OCI-LY3 (cell line): ENCODE measurements around the gene ZNF839.

ENCODE experiments used
- H2AFZ ChIP-seq: fragments of 200-600, 300-600 bp; shearing (Covaris generic); 2 replicates; pipeline ENCODE4 v1.6.0; 2014; ENCODE audit warnings: antibody characterized with exemption, low read depth, low read length
- H3K27ac ChIP-seq: fragments of 200-600, 300-600 bp; sonication (generic); 2 replicates; pipeline ENCODE4 v1.5.1; 2014; ENCODE audit warnings: mild to moderate bottlenecking, low read length, moderate library complexity, mixed read lengths
- H3K27me3 ChIP-seq: fragments of 200-600, 300-600 bp; sonication (generic); 2 replicates; pipeline ENCODE4 v1.6.1; 2014; ENCODE audit warnings: low read depth, low read length, mixed read lengths
- H3K36me3 ChIP-seq: fragments of 200-600, 300-600 bp; sonication (generic); replicated peaks from 2 replicates; pipeline ENCODE3; 2014; ENCODE audit warnings: low read depth, low read length, mixed read lengths
- H3K4me1 ChIP-seq: fragments of 300-600, 200-600 bp; sonication (generic); 2 replicates; pipeline ENCODE4 v1.6.1; 2014; ENCODE audit warnings: low read length, mixed read lengths
- H3K4me2 ChIP-seq: fragments of 200-600, 300-600 bp; sonication (generic); 2 replicates; pipeline ENCODE4 v1.6.1; 2014; ENCODE audit warnings: low read length, mixed read lengths
- H3K4me3 ChIP-seq: fragments of 300-600, 200-600 bp; sonication (generic); 2 replicates; pipeline ENCODE4 v1.5.1; 2014; ENCODE audit warnings: antibody characterized with exemption, mild to moderate bottlenecking, low read length, moderate library complexity
- H3K79me2 ChIP-seq: fragments of 300-600, 200-600 bp; shearing (Covaris generic); 2 replicates; pipeline ENCODE4 v1.6.1; 2014; ENCODE audit warnings: mild to moderate bottlenecking, low read length, mixed read lengths
- H3K9ac ChIP-seq: fragments of 300-600, 200-600 bp; shearing (Covaris generic); 2 replicates; pipeline ENCODE4 v1.6.0; 2014; ENCODE audit warnings: mild to moderate bottlenecking, low read length, moderate library complexity
- H3K9me3 ChIP-seq: fragments of 200-600, 300-600 bp; shearing (Covaris generic); 2 replicates; pipeline ENCODE4 v1.6.1; 2014; ENCODE audit warnings: low read length, mixed read lengths; ENCODE audit not compliant: insufficient read depth
- H4K20me1 ChIP-seq: fragments of 200-600, 300-600 bp; sonication (generic); 2 replicates; pipeline ENCODE4 v1.6.1; 2016; ENCODE audit warnings: low read length, mixed read lengths; ENCODE audit not compliant: insufficient read depth
- EZH2phosphoT487 ChIP-seq: fragments of 200-600 bp; shearing (Covaris generic); IDR thresholded peaks from 2 replicates; pipeline ENCODE4 v1.6.1; 2018; ENCODE audit warnings: antibody characterized with exemption, mixed run types, low read depth
- TF ChIP-seq, protein P1 (sequence below): fragments of 200-600, 300-600 bp; sonication (generic); IDR thresholded peaks from 2 replicates; pipeline ENCODE4 v1.5.1; 2014; ENCODE audit warnings: antibody characterized with exemption, low read length, low read depth

Gene ZNF839

DNA sequence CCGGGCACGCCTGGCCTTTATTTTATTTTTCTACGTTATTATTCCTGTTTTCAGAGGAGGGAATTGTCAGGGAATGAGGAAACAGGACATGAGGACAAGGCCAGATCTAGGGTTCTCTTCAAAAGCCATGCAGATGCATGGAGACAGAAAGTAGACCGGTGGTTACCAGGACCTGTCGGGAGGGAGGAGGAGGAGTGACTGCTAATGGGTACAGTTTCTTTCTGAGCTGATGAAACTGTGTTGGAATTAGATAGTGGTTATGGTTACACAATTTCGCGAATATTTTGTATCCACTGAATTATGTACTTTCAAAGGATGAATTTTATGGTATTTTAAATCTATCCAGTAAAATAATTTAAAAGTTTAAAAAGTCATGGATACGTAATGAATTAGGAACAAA is 11.3 kb downstream of the ZNF839 start:
- Histone ChIP-seq H3K36me3 (peaks cover 3% of the 10 kb centered on the region), H3K4me2 (no peak overlapping the region), H3K4me1 (peaks cover 6% of the 10 kb centered on the region; the same call in 1 of the 2 replicates), H3K27me3 (no peaks in the 10 kb centered on the region), H3K9me3 (no peaks in the 10 kb centered on the region), H2AFZ (no peak overlapping the region), H3K27ac (no peak overlapping the region), H3K79me2 (no peaks in the 10 kb centered on the region), H3K4me3 (no peak overlapping the region), H4K20me1 (no peaks in the 10 kb centered on the region), H3K9ac (no peak overlapping the region)
- no peak for TF ChIP-seq EZH2phosphoT487
- TF ChIP-seq, protein P1, sequence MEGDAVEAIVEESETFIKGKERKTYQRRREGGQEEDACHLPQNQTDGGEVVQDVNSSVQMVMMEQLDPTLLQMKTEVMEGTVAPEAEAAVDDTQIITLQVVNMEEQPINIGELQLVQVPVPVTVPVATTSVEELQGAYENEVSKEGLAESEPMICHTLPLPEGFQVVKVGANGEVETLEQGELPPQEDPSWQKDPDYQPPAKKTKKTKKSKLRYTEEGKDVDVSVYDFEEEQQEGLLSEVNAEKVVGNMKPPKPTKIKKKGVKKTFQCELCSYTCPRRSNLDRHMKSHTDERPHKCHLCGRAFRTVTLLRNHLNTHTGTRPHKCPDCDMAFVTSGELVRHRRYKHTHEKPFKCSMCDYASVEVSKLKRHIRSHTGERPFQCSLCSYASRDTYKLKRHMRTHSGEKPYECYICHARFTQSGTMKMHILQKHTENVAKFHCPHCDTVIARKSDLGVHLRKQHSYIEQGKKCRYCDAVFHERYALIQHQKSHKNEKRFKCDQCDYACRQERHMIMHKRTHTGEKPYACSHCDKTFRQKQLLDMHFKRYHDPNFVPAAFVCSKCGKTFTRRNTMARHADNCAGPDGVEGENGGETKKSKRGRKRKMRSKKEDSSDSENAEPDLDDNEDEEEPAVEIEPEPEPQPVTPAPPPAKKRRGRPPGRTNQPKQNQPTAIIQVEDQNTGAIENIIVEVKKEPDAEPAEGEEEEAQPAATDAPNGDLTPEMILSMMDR: no peak

DNA sequence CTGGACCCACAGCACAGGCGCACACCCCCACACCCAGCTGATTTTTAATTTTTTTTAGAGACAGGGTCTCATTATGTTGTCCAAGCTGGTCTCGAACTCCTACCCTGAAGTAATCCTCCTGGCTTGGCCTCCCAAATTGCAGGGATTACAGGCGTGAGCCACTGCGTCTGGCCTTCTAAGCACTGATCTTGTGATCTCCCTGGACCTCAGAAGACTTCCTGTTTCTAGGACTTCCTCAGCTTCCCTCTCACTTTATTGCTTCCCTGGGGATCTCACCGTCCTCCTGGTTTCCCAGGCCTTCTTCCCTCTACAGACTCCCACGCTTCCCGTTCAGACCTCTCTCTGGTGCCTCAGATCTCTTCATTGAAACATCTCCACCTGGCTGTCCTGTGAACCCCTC is 13.8 kb downstream of the ZNF839 start:
- no peaks in the 10 kb centered on the region for H4K20me1 ChIP-seq
- H3K9ac ChIP-seq: no peak overlapping the region
- no peaks in the 10 kb centered on the region for H3K27me3 ChIP-seq
- no peak overlapping the region for H3K27ac ChIP-seq
- H3K79me2 ChIP-seq: no peaks in the 10 kb centered on the region
- H3K36me3 ChIP-seq: peaks cover 9% of the 10 kb centered on the region
- H3K4me1 ChIP-seq: peaks cover 6% of the 10 kb centered on the region; the same call in 1 of the 2 replicates
- H3K4me3 ChIP-seq: no peak overlapping the region
- no peak for TF ChIP-seq EZH2phosphoT487
- TF ChIP-seq, protein P1: no peak
- H3K4me2 ChIP-seq: no peak overlapping the region
- no peak overlapping the region for H2AFZ ChIP-seq
- no peaks in the 10 kb centered on the region for H3K9me3 ChIP-seq

DNA sequence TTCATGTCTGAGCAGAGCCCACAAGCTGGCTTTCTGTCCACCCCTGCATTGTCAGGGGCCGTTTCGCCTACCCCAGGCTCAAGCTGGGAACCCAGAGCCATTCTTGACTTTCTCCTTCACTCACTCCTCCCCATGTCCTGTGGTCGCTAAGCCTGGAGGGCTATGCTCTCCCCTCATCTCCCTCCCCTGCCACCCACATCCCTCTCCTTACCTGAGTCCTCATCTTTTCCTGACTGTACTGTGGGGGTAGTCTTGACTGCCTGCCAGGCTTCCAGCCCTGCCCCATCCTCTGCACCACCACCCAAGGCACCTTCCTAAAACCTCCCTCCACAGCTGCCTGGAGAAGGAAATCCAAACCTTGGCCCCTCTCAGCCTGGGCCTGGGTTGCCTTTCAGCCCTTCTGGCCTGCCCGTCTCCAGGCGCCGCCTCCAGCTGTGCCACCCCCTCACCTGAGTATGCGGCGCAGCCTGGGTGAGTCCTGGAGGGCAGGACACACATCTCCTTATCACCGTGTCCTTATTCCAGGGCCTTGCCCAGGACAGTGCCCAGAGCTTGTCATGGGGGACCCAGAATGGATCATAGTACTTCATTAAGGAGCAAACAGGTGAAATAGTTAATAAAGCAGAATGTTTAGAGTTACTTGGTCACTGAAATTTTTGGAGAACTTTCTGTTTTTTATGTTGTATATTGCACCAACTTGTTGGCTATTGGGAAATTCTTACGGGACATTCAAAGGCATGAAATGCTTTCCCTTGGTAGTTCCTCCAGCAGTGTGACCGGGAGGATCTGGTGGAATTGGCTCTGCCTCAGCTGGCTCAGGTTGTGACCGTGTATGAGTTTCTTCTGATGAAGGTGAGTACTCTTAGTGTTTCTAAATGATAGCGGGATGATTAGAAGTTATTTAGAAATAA is 14.5 kb downstream of the ZNF839 start:
- no peaks in the 10 kb centered on the region for H3K79me2 ChIP-seq
- no peak overlapping the region for H3K9ac ChIP-seq
- H3K4me2 ChIP-seq: no peak overlapping the region
- H4K20me1 ChIP-seq: no peaks in the 10 kb centered on the region
- TF ChIP-seq EZH2phosphoT487: no peak
- TF ChIP-seq, protein P1: no peak
- no peaks in the 10 kb centered on the region for H3K27me3 ChIP-seq
- H3K36me3 ChIP-seq: peaks cover 12% of the 10 kb centered on the region
- H3K4me3 ChIP-seq: no peak overlapping the region
- H2AFZ ChIP-seq: no peak overlapping the region
- H3K27ac ChIP-seq: no peak overlapping the region
- H3K9me3 ChIP-seq: no peaks in the 10 kb centered on the region
- H3K4me1 ChIP-seq: peaks cover 6% of the 10 kb centered on the region; the same call in 1 of the 2 replicates

DNA sequence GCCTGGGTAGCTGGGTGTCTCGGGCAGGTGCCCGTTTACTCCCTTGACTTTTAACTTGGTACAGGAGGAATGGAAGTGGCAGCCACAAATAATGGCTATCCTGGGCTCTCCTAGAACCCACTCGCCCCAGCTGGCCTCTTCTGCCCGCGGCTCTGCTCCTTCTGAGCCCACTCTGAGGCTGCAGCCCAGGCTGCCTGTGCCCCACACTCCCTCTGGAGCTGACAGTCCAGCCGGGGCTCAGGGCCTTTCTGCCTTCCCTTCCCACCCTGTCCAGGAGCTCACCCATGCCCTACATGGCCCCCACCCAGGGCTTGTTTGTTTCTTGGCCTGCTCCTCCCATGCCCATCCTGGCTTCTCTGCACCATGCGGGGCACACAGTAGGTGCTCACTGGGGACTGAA is 15.6 kb downstream of the ZNF839 start:
- Histone ChIP-seq H3K27me3 (no peaks in the 10 kb centered on the region), H3K4me1 (peaks cover 6% of the 10 kb centered on the region; the same call in 1 of the 2 replicates)

More for the DNA sequence above, 15.6 kb downstream of the ZNF839 start:
- H4K20me1 ChIP-seq: no peaks in the 10 kb centered on the region
- TF ChIP-seq, protein P1: no peak
- TF ChIP-seq EZH2phosphoT487: no peak
- H3K4me3 ChIP-seq: no peak overlapping the region
- H3K27ac ChIP-seq: no peak overlapping the region
- H3K36me3 ChIP-seq: peaks cover 13% of the 10 kb centered on the region
- no peak overlapping the region for H3K9ac ChIP-seq
- H3K79me2 ChIP-seq: no peaks in the 10 kb centered on the region
- no peak overlapping the region for H3K4me2 ChIP-seq
- H2AFZ ChIP-seq: no peak overlapping the region
- H3K9me3 ChIP-seq: no peaks in the 10 kb centered on the region
